ENCODE results near the gene DGKK.

DNA sequence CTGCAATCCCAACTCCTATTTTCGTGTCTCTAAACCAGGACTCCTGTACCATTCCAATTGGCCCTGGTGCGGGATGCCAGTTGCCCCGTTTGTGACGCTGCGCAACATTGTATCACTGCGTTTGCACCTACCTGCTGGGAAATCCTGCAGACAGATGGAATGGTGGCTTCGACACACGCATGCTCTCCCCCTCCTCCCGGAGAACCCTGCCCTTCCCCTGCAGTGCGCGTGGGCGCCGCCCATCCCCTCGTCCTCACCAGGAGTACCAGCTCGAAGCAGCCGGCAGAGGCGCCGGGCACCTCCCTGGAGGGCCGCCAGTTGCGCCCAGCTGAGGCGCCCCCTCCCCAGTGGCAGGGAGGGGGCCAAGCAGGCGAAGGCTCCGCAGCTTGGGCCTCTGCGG, 1.4 kb downstream of the DGKK start:
- no peak for TF ChIP-seq POLR2A (IDR thresholded peaks at IDR 0.05; ENCODE audit: low read depth, low read length)
- no peak for TF ChIP-seq TAF1 (IDR thresholded peaks at IDR 0.05; ENCODE audit: borderline replicate concordance, low read depth, low read length)
